K562 (cell line): ENCODE results near the gene SORCS2. TPM values are rescaled to one million over a fixed set of nuclear protein-coding genes. Genes with fewer than 3 reads are reported as not detected.

Source experiments
- OTX1 ChIP-seq: fragments of 450-650 bp; formaldehyde crosslinking; IDR thresholded peaks from 2 replicates; pipeline ENCODE4 v1.4.0; 2022; ENCODE audit warnings: mild to moderate bottlenecking
- PRDM10 ChIP-seq: fragments of 450-650 bp; IDR thresholded peaks from 2 replicates; pipeline ENCODE4 v1.6.1; 2018; ENCODE audit not compliant: partially characterized antibody
- ZNF280B ChIP-seq: fragments of 250-450 bp; sonication (Bioruptor Pico); IDR thresholded peaks from 2 replicates; pipeline ENCODE4 v1.5.1; 2021; ENCODE audit warnings: mild to moderate bottlenecking
- ZNF830 ChIP-seq: fragments of 250-450 bp; sonication (Bioruptor Pico); IDR thresholded peaks from 2 replicates; pipeline ENCODE4 v1.5.0; 2021; ENCODE audit warnings: mild to moderate bottlenecking
- polyA plus RNA-seq, 8 experiments: library from polyadenylated mRNA; depleted of rRNA in 4 of 8; stranded (reverse) in 5 of 8; unstranded in 3 of 8; fragments of >200 nt; fragmentation: Nextera tagmentation in 2 of 8; fragmentation: Illumina TruSeq in 1 of 8; extraction: Ambion mirVana in 2 of 8; extraction: Trizol in 1 of 8; gene quantifications; 2 replicates each; pipeline versions ENCODE4 v1.2.1 to v1.2.3, GENCODE V29; 2011 to 2014; ENCODE audit warnings: inconsistent platforms in 1 of 8, missing spikeins in 1 of 8
- total RNA-seq, 7 experiments: library from RNA; depleted of rRNA in 6 of 7; stranded (reverse); fragments of >200 nt in 6 of 7; fragmentation: Illumina TruSeq in 2 of 7; extraction: Trizol in 2 of 7; gene quantifications; 2 replicates each; pipeline versions ENCODE4 v1.2.1 to v1.2.3, GENCODE V29; 2011 to 2021; ENCODE audit warnings: low replicate concordance in 1 of 7

The SORCS2 gene
- total and polyA plus RNA-seq, 9 of the 15 experiments (the other 6 are each of a cell fraction or from before 2014, with no cell fraction given) = not detected

GRCh38 chr4:7238300-7238960, 46.1 kb downstream of the SORCS2 start (continued):
- no peak for TF ChIP-seq PRDM10
- TF ChIP-seq ZNF280B (CRISPR knock-in tag) = no peak
- no peak for TF ChIP-seq OTX1
- TF ChIP-seq ZNF830 = no peak
